HG02943 (cell line): ENCODE measurements around the gene ISX.

Experiments used
- ATAC-seq: cut with Tn5 transposase; IDR thresholded peaks from one replicate; pipeline ENCODE4 v1.9.1; 2021; ENCODE audit warnings: mild to moderate bottlenecking, low read depth, moderate library complexity; ENCODE audit not compliant: unreplicated experiment

The ISX gene

DNA sequence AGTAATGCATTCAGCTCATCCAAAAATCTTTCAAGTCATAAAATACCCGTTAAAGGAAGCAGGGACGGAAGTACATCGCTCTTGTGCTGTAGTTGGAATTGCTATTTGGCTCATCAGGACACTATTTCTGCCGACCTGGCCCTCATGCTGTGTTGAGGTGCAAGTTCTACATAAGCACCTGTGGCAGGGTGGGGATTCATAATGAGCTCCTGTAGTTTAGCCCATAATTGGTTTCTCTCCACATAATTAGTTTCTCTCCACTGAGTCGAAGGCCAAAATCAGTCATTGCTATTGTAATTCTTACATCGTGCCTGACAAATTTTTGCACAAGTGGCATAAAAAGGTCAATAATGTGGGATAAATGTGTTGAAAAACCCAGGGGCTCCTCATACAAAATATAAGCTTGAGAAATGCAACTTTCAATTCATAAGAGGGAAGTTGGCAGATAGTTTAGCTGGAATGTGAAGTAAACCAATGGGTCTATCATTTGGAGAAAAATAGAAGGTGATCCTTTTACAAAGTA, 14.9 kb upstream of the ISX start:
- no peak for ATAC-seq

DNA sequence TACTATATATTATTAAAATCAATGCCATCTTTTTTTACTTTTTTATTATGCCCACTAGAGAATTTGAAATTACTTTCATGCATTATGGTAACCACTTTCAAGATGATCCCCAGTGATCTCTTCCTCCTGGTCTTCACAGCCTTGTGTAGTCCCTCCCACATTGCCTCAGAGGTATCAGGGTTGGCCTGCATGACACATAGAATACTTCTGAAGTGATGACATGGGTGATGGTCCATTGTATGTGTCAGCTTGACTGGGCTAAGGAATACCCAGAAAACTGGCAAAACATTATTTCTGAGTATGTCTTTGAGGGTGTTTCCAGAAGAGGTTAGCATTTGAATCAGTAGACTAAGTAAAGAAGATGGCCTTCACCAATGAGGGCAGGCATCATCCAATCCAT, 14.2 kb upstream of the ISX start:
- no peak for ATAC-seq

- no peak for ATAC-seq
Observed at GRCh38 chr22:35053060-35053835, 12.7 kb upstream of the ISX start.

- no peak for ATAC-seq
Observed at GRCh38 chr22:35054064-35054463, 11.9 kb upstream of the ISX start.

DNA sequence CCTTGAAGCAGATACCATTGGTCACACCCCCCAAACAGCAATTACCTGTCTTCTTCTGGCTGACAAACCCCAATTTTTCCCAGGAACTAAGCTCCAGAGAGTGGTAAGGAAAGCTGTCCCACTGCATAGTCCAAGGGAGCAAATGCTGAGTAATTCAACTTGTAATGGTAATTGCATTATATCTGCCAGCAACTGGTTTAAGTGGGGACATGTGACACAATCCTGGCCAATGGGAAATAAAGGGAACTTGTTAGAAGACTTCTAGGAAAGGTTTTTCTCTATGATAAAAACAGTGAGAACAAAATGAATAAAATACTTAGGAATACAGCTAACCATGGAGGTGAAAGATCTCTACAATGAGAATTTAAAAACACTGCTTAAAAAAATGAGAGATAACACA, 9.5 kb upstream of the ISX start:
- ATAC-seq = no peak

GRCh38 chr22:35057155-35057554, 8.8 kb upstream of the ISX start:
- no peak for ATAC-seq

DNA sequence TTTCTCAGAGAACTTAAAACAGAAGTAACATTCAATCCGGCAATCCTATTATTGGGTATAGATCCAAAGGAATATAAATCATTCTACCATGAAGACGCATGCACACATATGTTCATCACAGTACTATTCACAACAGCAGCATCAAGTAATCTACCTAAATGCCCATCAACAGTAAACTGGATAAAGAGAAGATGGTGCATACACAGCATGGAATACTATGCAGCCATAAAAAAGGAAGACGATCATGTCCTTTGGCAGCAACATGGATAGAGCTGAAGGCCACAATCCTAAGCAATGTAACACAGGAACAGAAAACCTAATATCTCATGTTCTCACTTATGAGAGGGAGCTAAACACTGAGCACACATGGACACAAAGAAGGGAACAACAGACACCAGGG, 6.3 kb upstream of the ISX start:
- no peak for ATAC-seq

DNA sequence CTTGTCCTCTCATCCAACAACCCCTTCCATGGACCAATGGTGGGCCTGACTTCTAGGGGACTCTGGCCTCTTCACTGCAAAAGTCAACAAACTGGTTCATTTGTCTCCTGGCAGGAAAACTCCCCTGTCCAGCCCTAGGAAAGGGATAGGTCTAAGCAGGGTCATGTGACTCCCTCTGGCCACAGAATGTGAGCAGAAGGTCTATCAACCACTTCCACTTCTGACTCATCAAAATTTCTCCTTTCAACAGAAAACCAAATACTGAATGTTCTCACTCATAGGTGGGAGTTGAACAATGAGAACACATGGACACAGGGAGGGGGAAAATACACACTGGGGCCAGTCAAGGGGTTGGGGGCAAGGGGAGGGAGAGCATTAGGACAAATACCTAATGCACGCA, 1.3 kb upstream of the ISX start:
- no peak for ATAC-seq

DNA sequence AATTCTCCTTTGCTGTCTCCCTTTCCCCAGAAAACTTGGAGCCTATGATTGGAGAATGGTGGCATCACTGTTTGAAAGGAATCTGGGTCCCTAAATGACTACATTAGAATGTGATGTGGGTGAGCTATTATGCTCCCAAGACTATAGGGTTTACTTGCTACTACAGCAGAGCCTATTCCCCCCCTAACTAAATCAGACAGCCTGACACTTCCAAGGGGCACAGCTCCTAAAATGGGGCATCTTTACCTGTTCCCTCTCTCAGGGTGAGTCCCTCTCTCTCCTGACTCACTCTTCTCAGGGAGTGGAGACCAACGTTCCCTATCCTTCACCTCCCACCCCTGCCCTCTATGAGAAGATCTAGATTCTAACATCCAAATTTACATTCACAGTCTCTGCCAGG, 775 bp upstream of the ISX start:
- no peak for ATAC-seq

- ATAC-seq = no peak
Observed at GRCh38 chr22:35066768-35067167, 810 bp downstream of the ISX start.

- no peak for ATAC-seq
Observed at GRCh38 chr22:35069541-35069940, 3.6 kb downstream of the ISX start.

DNA sequence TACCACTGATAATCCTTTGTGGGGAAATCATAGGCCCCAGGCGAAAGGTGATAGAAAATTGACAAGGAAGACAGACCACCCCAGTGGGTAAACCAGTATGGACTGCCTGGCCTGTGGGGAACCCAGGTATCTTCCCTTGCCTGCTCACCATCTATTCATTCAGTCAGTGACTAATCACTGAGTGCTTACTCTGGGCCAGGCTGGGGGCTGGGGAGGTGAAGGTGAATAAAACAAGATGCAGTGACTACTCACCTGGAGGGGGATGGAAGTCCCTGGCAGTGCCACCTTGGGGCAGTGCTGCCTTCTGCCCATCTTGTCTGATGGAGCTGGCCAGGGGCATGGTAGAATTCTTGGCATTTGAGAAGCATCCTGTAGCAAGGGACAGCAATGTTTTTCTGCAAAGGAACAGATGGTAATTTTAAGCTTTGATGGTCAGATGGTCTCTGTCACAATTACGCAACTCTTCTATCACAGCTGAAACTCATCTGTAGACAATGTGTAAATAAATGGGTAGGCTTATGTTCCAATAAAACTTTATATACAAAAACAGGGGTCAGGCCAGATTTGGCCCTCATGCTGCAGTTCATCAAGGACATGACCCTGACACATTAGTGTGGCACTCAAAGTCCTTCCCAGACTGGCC, 4.6 kb downstream of the ISX start:
- ATAC-seq = no peak

DNA sequence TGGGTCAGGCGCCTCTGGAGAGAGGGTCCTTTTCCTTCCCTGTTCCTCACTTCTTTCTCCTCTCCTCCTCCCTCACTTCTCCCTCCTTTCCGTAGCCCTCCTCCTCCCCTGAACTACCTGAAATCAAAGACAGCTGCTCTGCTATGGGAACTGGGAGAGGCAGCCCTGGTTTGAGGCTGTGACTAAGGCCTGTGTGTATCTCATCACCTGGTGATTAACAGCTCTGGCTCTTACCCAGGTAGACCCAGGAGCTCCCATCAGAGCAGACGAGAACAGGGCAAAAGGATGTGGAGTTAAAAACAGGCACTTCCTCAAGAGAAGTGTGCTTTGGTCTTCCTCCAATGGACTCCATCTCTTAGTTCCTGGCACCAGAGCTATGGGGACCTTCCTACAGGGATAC, 5.8 kb downstream of the ISX start:
- ATAC-seq = no peak

GRCh38 chr22:35072925-35073324, 7.0 kb downstream of the ISX start:
- no peak for ATAC-seq

GRCh38 chr22:35074583-35074982, 8.6 kb downstream of the ISX start:
- no peak for ATAC-seq

DNA sequence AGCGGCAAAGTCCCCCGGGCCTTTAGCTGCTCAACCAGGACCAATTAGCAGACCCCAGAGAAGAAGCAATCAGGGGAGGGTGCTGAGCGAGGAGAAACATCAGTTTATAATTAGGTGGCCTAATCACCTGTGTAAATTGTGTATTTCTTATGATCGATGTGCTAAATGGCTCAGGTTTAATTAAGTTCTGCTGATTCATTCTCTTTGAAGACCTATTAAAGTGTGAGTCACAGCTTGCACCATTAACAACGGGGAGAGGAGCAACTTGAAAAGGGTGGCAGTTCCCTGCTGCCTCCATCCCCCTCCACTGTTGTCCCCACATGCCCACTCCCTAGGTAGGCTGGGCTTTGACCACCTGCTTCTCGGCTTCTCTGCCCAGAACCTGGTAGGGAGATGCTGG, 10.7 kb downstream of the ISX start:
- ATAC-seq = no peak

- ATAC-seq = no peak
Observed at GRCh38 chr22:35085621-35086020, 19.7 kb downstream of the ISX start.

DNA sequence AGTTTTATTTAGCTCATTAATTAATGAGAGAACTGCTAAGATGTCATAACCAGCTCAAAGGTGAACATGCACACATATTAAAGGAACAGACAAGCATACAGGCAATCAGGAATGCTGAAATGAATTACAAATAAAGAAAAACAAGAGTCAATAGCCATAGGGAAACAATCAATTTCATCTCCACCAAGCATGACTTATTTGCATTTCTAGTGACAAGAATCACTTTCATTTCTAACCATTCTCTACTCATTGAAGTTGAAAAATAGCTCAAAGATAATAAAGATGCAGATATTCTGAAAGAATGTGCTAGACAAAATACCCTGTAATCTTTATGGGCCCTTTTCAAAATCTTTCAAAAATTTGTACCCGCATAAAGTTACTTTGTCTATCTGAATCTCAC, 23.2 kb downstream of the ISX start:
- no peak for ATAC-seq

DNA sequence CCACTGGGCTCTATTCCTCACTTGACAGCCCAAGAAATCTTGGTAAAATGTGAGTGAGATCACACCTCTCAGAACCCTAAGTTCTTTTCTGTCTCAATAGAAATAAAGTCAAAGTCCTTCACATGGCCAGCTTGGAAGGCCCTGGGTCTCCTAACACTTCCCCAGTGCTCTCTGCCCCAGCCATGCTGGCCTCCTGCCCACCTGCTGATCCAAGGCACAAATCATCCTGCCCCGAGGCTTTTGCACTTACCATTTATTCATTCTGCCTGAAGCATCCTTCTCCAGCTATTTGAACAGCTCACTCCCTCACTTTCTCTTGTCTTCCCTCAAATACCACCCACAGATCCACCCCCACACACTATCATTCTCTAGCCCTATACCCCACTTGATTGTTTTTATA, 26.4 kb downstream of the ISX start:
- no peak for ATAC-seq

DNA sequence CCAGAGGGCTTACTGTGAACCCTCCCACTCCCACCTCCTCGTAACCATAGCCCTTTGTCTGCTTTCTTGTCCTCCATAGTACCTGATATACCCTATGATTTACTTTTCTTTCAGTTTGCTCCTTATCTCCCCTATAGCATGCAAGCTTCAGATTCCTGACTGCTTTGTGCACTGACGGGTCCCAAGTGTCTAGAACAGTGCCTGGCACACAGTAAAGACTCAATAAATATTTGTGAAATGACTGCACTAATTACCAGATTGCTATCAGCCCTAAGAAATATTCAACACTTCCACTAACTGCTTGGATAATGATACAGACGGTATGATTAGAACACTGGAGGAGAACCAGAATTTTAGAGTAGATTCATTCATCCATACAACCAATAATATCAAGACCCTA, 33.0 kb downstream of the ISX start:
- ATAC-seq = no peak

DNA sequence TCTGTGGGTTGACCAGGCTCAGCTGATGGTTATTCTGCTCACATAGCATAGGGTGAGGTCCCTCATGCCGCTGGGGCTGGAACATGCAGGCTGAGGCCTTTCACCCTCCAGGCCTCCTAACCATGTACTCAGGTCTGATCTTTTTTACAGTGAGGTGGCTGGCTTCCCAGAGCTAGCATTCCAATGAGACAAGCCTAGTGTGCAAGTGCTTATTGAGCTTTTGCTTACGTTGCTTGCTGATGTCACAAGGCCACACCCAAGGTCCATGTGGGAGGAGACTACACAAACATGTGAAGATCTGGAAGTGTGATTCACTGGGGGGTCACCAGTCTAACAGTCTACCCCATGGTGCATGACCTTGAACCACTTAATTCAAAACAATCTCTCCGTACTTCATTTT, 33.9 kb downstream of the ISX start:
- no peak for ATAC-seq

- no peak for ATAC-seq
Observed at GRCh38 chr22:35102663-35103062, 36.7 kb downstream of the ISX start.
